ENCODE results near the gene CFDP1. TPM values are rescaled to one million over a fixed set of nuclear protein-coding genes. Genes with fewer than 3 reads are reported as not detected.

The CFDP1 gene
- total and polyA plus RNA-seq, 4 donors, result 44.8 to 105 (median 64.1) TPM

DNA sequence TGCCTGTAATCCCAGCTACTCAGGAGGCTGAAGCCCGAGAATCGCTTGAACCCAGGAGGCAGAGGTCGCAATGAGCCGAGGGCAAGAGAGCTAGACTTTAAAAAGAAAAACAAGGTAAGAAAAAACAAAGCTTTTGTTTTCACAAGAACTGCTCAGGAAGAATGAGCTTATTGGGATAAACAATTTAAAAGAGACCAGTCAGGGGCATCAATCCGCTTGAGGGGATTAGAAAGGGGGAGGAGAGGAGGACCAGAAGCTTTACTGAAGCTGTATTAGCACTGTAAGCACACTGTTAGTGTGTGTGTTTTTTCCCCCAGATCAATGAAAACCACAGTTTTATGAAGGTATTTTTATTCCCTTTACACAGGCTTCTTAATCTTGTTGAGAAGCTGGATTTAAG lies 22.4 kb upstream of the CFDP1 start:
- Histone ChIP-seq H3K4me3 (no peak overlapping the region), H3K27ac (ENCODE audit: low read depth in 1 of 2, low read length in 1 of 2) (no peak overlapping the region), H3K9ac (ENCODE audit: insufficient read depth in 1 of 2, low read length in 2 of 2) (no peak overlapping the region), H3K9me3 (ENCODE audit: control insufficient read depth in 4 of 4, insufficient read depth in 3 of 4, low read length in 3 of 4) (no peaks in the 10 kb centered on the region), H3K36me3 (ENCODE audit: control insufficient read depth in 4 of 4, insufficient read depth in 4 of 4, low read length in 4 of 4) (peaks cover 0 to 9% (median 5%) of the 10 kb centered on the region in 4 donors), H3K27me3 (ENCODE audit: control insufficient read depth in 3 of 3, insufficient read depth in 3 of 3, low read length in 2 of 3) (no peaks in the 10 kb centered on the region), H3K4me1 (ENCODE audit: control insufficient read depth in 5 of 5, insufficient read depth in 5 of 5, low read length in 5 of 5) (peaks cover 8 to 25% (median 9%) of the 10 kb centered on the region in 5 donors)
- TF ChIP-seq, protein P1, sequence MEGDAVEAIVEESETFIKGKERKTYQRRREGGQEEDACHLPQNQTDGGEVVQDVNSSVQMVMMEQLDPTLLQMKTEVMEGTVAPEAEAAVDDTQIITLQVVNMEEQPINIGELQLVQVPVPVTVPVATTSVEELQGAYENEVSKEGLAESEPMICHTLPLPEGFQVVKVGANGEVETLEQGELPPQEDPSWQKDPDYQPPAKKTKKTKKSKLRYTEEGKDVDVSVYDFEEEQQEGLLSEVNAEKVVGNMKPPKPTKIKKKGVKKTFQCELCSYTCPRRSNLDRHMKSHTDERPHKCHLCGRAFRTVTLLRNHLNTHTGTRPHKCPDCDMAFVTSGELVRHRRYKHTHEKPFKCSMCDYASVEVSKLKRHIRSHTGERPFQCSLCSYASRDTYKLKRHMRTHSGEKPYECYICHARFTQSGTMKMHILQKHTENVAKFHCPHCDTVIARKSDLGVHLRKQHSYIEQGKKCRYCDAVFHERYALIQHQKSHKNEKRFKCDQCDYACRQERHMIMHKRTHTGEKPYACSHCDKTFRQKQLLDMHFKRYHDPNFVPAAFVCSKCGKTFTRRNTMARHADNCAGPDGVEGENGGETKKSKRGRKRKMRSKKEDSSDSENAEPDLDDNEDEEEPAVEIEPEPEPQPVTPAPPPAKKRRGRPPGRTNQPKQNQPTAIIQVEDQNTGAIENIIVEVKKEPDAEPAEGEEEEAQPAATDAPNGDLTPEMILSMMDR (IDR thresholded peaks at IDR 0.05; ENCODE audit: control extremely low read depth, extremely low read depth), result no peak
- DNase-seq (no peak), ATAC-seq (ENCODE audit: insufficient read depth, low FRiP score) (no peak)
- 77 to 91% methylated on average over 5 of the region's 5 CpGs for WGBS, 2 donors

DNA sequence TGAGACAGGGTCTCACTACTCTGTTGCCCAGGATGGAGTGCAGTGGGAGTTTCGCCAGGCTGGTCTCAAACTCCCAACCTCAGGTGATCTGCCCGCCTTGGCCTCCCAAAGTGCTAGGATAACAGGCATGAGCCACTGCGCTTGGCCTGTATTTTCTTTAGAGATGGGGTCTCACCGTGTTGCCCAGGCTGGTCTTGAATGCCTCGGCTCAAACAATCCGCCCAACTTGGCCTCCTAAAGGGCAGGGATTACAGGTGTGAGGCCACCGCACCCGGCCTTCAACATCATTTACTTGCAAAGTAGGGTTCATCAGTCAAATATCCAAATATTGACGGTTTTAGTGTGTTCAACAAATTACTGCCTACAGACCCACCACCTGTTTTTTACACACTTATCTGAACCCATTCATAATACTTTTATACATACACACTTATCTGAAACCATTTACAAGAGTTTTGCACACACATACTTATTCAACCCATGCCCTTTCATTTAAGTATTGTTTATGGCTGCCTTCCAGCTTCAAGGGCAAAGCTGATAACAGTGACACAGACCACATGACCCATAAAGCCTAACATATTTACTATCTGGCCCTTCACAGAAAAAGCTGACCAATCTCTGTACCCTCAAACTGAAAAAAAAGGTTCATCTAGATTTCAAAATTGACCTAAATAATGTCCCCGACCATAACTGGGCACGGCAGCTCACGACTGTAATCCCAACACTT lies 19.3 kb upstream of the CFDP1 start:
- no peak for ATAC-seq (ENCODE audit: insufficient read depth, low FRiP score)
- 77 to 90% methylated on average over 12 of the region's 12 CpGs for WGBS, 2 donors

DNA sequence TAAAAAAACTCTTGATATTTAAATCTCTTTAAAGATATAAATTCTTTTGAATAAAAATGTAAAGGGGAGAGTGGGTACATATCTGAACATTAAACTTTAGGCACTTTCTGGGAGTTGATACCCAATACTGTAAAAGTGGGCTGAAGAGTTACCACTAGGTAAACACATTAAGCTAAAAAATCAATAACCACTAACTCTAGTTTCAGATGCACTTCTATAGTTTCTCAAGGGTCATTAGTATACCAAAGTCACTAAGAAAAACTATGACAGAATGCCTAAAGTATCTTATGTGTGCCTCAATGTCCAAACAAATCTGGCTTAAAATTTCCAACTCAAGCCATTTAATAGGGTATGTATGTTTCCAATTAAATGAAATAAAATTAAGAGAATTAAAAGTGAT lies 13.1 kb upstream of the CFDP1 start:
- H3K4me3 ChIP-seq, result no peak overlapping the region
- no peaks in the 10 kb centered on the region for H3K9me3 ChIP-seq (ENCODE audit: control insufficient read depth in 4 of 4, insufficient read depth in 3 of 4, low read length in 3 of 4)
- no peak for ATAC-seq (ENCODE audit: insufficient read depth, low FRiP score)
- TF ChIP-seq, protein P1 (IDR thresholded peaks at IDR 0.05; ENCODE audit: control extremely low read depth, extremely low read depth), result no peak
- no peaks in the 10 kb centered on the region for H3K4me1 ChIP-seq (ENCODE audit: control insufficient read depth in 5 of 5, insufficient read depth in 5 of 5, low read length in 5 of 5)
- no peak overlapping the region for H3K27ac ChIP-seq (ENCODE audit: low read depth in 1 of 2, low read length in 1 of 2)
- H3K9ac ChIP-seq (ENCODE audit: insufficient read depth in 1 of 2, low read length in 2 of 2), result no peak overlapping the region
- peaks cover 6 to 10% (median 9%) of the 10 kb centered on the region in 4 donors for H3K36me3 ChIP-seq (ENCODE audit: control insufficient read depth in 4 of 4, insufficient read depth in 4 of 4, low read length in 4 of 4)
- DNase-seq, result no peak
- H3K27me3 ChIP-seq (ENCODE audit: control insufficient read depth in 3 of 3, insufficient read depth in 3 of 3, low read length in 2 of 3), result no peaks in the 10 kb centered on the region

More for the DNA sequence above, 19.3 kb upstream of the CFDP1 start:
- Histone ChIP-seq H3K27me3 (ENCODE audit: control insufficient read depth in 3 of 3, insufficient read depth in 3 of 3, low read length in 2 of 3) (no peaks in the 10 kb centered on the region), H3K4me1 (ENCODE audit: control insufficient read depth in 5 of 5, insufficient read depth in 5 of 5, low read length in 5 of 5) (peaks cover 0 to 22% (median 7%) of the 10 kb centered on the region in 5 donors), H3K4me3 (no peak overlapping the region), H3K9me3 (ENCODE audit: control insufficient read depth in 4 of 4, insufficient read depth in 3 of 4, low read length in 3 of 4) (no peaks in the 10 kb centered on the region), H3K36me3 (ENCODE audit: control insufficient read depth in 4 of 4, insufficient read depth in 4 of 4, low read length in 4 of 4) (peaks cover 6 to 13% (median 9%) of the 10 kb centered on the region in 4 donors), H3K27ac (ENCODE audit: low read depth in 1 of 2, low read length in 1 of 2) (no peak overlapping the region), H3K9ac (ENCODE audit: insufficient read depth in 1 of 2, low read length in 2 of 2) (peak overlapping the region in 1 of 2 donors; percentile 3)
- DNase-seq, result no peak
- TF ChIP-seq, protein P1 (IDR thresholded peaks at IDR 0.05; ENCODE audit: control extremely low read depth, extremely low read depth), result no peak
